Measurements from ENCODE around the gene TMEM238L.

GRCh38 chr17:10775740-10776356 lies 28.1 kb downstream of the TMEM238L start:
- TF ChIP-seq MAZ (IDR thresholded peaks at IDR 0.05; ENCODE audit: borderline replicate concordance, low read depth, low read length) (no peak), RCOR1 (IDR thresholded peaks at IDR 0.05; ENCODE audit: insufficient replicate concordance, low read length) (no peak), POLR2A (IDR thresholded peaks at IDR 0.05; ENCODE audit: low read depth, low read length) (no peak), SMC3 (IDR thresholded peaks at IDR 0.05; ENCODE audit: low read depth, low read length) (no peak), RFX5 (IDR thresholded peaks at IDR 0.05; ENCODE audit: low read depth, low read length) (no peak), CEBPB (IDR thresholded peaks at IDR 0.05; ENCODE audit: low read depth, low read length) (no peak), RAD21 (IDR thresholded peaks at IDR 0.05; ENCODE audit: low read length) (no peak), FOS (IDR thresholded peaks at IDR 0.05; ENCODE audit: low read depth, low read length) (no peak)
- TF ChIP-seq, protein P1, sequence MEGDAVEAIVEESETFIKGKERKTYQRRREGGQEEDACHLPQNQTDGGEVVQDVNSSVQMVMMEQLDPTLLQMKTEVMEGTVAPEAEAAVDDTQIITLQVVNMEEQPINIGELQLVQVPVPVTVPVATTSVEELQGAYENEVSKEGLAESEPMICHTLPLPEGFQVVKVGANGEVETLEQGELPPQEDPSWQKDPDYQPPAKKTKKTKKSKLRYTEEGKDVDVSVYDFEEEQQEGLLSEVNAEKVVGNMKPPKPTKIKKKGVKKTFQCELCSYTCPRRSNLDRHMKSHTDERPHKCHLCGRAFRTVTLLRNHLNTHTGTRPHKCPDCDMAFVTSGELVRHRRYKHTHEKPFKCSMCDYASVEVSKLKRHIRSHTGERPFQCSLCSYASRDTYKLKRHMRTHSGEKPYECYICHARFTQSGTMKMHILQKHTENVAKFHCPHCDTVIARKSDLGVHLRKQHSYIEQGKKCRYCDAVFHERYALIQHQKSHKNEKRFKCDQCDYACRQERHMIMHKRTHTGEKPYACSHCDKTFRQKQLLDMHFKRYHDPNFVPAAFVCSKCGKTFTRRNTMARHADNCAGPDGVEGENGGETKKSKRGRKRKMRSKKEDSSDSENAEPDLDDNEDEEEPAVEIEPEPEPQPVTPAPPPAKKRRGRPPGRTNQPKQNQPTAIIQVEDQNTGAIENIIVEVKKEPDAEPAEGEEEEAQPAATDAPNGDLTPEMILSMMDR (conservative IDR thresholded peaks at IDR 0.05; ENCODE audit: low read depth, low read length) = no peak
- TF ChIP-seq, protein P2, sequence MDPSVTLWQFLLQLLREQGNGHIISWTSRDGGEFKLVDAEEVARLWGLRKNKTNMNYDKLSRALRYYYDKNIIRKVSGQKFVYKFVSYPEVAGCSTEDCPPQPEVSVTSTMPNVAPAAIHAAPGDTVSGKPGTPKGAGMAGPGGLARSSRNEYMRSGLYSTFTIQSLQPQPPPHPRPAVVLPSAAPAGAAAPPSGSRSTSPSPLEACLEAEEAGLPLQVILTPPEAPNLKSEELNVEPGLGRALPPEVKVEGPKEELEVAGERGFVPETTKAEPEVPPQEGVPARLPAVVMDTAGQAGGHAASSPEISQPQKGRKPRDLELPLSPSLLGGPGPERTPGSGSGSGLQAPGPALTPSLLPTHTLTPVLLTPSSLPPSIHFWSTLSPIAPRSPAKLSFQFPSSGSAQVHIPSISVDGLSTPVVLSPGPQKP (IDR thresholded peaks at IDR 0.05; ENCODE audit: borderline replicate concordance, low read depth, low read length) = no peak

All from IMR-90 (cell line).